NCI-H1105 treated with DMSO at 0.1 percent for 48 hours (cell line): ENCODE measurements around the gene PAX5.
A peak's percentile ranks its signal among the peaks of the same experiment; 100 is the strongest.

Experiments
- DNase-seq: peaks from one replicate; lab custom pipeline; 2025; lab: John Stamatoyannopoulos, UW

Gene PAX5

DNA sequence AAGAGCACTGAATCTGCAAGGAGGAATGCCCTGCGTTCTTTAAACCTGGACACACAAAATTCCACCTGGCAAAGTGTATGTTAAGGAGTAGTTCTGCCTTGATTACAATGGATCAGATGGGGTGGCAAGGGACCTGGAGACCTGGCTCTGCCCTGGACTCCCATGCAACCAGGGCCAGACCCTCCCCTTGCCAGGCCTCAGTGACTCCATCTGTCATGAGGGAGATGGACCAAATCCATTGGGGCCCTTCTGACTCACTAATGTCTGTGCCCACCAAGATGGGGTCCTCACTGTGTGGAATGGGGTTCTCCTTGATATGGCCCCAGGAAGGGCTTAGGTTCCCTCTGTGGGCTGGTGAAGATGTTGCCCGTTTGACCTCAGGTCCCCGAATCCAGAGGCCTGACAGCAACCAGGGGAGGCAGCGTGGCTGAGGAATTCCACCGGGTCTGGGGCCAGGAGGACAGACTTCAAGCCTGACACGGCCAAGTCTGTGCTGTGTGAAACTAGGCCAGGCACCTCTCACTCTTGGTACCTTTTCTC lies 100.3 kb downstream of the PAX5 start:
- DNase-seq, result no peak

DNA sequence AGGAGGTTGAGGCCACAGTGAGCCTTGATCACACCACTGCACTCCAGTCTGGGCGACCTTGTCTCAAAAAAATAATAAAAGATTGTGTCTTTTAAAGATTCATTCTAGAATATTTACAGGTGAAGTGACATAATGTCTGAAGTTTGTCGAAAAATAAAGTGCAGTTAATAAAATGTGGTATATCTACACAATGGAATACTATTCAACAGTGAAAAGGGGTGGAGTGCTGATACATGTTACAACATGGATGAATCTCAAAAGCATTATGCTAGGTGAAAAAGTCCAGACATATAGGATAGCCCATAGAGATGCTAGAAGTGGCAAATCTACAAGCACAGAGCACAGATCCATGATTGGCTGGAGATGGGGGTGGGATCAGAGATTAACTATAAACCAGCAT lies 101.9 kb downstream of the PAX5 start:
- DNase-seq, result no peak

DNA sequence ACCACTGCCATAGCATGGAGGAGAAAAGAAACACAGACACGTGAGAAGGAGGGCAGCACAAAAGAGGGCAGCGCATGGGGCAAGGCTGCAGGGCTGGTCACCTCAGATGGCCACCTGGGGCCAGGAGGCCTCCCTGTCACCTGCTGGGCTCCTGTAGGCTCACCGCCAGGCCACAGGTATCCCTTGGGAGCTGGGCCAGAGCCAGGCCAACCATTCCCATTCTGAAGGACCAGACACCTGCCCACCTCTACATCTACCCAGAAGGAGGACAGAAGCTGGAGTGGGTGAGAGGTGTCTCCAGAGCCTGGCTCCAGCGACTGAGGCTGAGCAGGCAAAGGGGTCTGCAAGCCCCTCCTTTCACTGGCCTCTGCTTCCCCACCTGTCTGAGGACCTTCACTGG lies 103.1 kb downstream of the PAX5 start:
- DNase-seq, result no peak

DNA sequence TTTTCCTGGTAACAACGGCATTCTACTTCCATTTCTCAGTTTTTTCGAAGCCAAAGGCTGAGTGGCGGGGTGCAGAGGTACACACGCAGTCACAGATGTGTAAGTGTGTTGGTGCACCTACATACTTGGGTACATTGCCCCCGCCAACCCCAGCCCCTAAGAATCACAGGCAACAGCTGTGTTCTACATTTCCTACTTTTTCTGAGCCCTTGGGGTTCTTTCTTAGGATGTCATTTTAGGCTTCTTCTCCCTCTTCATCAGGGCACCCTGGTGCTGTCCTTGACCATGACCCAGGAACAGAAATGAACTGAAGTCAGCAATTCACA lies 104.8 kb downstream of the PAX5 start:
- no peak for DNase-seq

DNA sequence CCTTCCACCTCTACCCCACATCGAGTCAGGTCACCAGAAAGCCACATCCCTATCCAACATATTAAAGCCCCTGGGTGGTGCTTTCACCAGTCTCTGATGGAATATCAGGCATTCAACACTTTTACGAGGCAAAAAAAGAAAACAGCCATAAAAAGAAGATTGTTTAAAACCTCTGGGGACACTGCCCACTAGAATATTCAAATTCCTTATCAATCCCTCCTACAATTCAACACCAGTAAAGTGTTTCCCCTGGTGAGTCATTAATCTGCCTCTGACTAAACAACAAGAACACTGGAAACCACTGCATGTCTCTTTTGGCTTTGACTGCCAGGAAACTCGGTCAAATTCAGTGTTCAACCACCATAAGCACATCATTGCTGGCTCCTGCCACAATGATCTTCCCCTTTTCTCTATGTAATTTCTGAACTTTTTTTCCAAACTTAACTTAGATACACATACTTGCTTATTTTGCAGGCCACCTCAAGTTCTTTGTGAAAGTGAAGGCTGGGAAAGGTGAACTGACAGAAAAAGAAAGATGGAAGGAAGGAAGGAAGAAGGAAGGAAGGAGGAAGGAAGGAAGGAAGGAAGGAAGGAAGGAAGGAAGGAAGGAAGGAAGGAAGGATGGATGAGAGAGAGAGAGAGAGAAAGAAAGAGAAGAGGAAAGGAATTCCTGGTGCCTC lies 105.3 kb downstream of the PAX5 start:
- DNase-seq, result no peak

DNA sequence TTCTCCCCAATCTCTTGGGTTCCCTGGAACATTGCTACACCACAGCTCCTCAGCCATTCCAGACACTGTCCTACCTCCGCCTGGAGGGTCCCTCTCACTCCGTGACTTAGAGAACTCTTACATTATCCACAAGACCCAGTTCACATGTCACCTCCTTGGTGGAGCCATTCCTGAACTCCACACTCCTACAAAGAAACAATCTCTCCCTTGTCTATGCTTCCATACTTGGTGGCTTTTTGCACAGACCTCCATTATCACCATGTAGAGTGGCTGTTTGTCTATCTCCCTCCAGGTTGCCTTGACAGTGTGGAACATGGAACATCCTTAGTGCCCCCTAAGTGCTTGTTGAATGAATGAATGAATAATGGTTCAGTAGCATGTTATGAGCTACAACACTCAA lies 105.9 kb downstream of the PAX5 start:
- DNase-seq, result no peak

DNA sequence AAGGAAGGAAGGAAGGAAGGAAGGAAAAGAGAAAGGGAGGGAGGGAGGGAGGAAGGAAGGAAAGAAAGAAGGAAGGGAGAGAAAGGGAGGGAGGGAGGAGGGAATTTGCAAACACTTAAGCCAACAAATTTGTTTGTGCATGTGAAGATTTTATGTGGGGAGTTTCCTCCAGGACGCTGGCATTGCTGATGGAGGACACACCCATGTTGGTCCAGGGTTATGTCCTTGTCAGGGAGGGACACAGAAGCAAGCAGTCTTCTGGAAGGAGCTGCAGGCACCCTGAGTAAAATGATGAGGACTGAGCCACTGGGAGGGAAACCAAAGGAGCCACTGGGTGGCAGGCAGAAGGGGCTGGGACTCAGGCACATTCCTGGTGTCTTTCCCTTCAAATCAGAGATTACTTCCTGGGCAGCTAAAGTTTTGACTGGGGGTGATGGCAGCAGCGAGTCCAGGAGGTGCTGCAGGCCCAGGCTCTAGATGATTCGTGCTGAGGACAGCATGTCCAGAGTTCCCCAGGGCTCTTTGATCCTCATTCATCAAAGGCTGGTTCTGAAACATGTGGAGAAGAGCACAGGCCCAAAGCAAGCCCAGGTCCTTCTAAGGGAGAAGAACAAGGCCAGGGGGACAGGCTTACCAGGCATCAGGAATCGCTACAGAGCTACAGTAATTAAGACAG lies 109.2 kb downstream of the PAX5 start:
- no peak for DNase-seq

DNA sequence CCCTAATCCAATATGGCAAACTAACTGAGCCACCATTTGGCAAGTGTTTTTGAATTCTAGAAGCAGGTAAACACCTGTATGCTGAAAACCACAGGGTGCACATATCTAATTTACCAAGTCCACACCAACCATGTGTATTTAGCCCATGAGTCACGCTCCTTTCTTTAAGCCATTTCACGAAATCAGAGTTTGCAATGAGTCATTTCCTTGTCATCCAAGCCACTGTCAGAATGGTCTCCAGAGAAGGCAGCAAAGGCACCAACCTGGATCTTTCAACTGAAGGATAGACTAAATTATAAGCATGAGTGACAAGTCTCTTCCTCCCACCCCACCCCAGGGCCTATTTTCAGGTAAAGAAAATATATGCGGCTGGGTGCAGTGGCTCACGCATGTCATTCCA lies 110.0 kb downstream of the PAX5 start:
- DNase-seq, result no peak

DNA sequence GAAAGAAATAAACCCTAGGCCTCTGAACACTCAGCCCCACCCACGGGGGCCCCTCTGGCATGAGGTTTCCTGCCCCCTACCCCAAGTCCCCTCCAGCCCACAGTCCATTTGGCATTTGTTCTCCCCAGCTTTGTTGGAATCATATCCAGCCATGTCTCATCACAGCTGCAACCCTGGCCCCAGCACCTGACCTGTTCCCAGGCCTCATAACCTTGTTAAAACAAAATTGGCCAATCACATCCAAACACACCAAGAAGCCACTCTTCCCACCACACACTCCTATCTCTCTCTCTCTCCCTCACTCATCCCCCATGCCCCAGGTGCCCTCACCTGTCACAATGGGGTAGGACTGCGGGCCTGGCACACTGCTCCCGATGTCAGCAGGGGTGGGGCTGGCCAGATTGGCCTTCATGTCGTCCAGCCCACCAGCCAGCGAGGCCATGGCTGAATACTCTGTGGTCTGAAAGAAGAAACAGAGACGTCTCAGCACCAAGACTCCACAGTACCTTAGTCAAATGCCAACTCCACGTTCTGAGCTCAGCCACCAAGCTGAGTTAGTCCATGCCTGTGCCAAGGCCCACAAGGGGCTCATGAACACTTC lies 110.9 kb downstream of the PAX5 start:
- no peak for DNase-seq

DNA sequence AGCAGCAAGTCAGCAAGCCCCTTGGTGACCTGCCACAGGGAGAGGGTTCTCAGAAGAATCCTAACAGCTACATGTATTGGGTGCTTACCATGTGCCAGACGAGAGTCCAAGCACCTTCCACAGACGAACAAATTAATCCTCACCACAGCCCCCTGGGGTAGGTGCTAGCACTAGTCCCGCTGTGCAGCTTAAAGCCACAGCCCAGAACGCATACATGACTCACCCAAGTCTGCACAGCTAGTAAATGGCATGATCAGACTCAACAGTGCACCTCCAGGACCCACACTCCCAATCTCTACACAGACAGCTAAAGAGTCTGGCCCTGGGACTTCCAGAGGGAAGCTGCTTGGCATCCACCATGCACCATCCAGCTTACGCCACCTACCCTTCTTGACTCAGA lies 111.5 kb downstream of the PAX5 start:
- DNase-seq, result no peak

DNA sequence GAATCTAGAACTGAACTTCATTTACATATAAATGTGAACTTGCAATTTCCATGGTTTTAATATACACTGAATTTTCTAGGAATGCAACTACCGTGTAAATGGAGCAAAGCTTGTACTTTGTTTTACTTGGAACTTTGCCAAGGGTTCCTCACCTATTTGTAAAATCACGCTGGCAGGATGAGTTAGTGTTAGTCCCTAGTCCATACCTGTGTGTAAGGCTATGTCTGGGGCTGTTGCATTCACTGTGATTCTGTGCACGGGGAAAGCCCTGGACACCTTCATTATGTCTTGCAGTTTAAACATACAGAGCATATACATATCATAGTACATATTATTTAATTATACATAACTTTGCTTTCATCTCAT lies 119.9 kb downstream of the PAX5 start:
- DNase-seq, result peak; percentile 7

DNA sequence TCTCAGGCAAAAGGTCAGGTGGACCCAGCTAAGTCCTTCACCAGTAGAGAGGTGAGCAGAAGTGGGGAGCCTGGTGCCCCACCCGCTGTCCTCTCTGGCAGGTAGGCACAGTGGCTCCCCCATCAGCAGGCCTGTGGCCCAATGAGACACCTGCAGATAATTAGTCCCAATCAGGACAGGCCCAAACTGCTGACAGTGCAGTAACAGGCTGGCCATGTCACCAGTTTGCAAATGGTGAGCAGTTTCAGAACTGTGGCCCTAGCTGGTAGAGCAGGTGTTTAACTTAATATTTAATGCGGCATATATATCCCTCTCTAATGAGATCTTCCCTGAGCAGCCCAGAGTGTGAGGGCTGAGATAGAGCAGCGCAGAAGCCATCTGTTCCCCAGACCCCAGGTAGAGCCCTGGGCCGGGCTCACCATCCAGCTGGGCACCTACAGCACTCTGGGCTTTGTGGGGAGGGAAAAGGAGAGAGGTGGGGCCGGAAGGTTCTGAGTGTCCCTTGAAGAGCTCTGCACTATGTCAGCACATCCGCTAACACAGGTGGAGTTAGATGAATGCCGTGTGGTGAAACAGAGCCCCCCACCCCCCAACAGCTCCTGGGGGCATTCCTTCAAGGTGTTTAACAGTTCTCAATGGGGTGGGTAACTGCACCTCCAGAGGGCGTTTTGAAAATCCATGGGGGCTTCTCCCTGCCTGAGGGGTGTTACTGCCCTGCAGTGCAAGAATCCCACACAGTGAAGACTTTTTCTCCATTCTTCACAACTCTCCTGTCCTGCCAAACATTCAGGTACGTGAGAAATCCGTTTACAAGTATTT lies 120.5 kb downstream of the PAX5 start:
- no peak for DNase-seq

DNA sequence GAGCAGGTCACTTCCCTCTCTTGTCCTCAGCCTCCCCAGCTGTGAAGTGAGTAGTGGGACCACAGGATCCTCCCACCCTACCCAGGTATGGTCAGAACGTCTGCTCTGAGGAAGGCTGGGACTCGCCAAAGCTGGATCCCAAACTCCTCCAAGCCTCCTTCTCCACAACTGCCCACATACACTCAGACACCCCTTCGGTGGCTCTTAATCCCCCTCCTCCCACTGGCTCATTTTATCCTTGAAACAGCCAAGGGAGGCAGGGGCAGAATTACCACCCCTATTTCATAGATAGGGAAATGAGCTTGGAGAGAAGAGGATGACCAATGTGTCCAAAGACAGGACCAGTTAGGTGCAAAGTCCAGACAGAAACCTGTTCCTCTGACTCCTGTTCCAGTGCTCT lies 121.4 kb downstream of the PAX5 start:
- DNase-seq, result no peak

DNA sequence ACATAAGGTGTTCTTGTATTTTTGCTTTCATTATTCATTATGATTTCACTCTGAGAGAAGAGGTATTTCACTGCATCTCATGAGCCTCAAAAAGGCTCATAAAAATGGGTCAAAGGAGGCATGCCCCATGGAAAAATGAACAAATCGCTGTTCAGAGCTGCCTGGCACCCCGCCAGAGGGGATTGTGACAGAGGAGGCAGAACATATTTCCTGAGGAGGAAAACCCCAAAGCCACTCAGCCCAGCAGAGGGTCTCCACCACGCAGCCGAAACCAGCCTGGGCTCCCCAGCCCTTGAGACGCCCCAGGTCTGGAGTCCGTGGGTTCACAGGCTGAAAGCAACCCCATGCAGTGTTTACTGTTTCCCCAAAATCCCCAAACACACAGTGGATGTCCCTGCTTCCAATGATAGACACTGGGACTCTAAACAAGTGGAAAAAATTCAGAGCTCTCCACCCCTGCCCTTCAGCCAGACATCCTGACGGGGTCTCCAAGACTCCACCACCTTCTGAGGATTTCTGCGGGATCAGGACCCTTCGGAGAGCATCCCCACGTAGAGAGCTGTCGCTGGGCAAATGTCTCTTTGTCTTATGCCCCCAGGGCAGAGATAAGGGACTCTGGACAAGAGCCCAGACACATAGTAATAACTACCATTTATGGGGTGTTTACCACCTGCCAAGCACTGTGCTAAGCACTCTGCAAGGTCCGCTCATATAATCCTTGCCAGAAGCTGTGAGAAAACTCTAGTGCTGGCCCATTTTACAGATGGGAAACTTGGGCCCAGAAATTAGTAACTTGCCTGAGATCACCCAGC lies 122.3 kb downstream of the PAX5 start:
- no peak for DNase-seq

DNA sequence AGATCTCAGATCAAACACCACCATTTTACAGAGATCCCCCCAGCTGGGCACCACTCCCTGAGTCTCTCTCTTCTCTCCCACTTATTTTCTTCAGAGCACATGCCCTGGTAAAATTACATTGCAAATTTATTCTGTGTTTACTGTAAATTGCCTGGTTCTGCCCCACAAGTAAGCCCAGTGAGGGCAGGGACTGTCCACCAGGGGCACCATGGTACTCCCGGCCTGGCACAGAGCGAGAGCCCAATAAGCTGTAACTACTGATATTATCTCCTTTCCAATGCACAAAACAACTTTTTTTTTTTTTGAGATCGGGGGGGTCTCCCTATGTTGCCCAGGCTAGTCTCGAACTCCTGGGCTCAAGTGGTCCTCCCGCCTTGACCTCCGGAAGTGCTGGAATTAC lies 123.0 kb downstream of the PAX5 start:
- DNase-seq, result no peak

DNA sequence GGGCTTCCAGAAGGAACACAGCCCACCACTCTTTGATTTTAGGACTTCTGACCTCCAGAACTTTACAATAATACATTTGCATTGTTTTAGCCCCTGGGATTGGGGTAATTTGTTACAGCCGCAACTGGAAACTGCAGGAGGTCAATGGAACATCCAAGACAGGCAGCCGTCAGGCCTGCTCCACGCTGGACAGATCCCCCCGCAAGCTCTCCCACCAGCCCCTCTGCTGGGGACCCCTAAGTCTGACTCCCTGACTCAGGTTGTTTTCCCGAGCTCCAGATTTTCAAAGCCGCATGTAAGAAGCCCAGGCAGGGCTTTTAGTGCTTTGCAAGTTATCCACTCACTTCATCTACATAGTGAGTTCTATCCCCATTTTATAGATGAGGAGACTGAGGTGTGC lies 127.6 kb downstream of the PAX5 start:
- no peak for DNase-seq

DNA sequence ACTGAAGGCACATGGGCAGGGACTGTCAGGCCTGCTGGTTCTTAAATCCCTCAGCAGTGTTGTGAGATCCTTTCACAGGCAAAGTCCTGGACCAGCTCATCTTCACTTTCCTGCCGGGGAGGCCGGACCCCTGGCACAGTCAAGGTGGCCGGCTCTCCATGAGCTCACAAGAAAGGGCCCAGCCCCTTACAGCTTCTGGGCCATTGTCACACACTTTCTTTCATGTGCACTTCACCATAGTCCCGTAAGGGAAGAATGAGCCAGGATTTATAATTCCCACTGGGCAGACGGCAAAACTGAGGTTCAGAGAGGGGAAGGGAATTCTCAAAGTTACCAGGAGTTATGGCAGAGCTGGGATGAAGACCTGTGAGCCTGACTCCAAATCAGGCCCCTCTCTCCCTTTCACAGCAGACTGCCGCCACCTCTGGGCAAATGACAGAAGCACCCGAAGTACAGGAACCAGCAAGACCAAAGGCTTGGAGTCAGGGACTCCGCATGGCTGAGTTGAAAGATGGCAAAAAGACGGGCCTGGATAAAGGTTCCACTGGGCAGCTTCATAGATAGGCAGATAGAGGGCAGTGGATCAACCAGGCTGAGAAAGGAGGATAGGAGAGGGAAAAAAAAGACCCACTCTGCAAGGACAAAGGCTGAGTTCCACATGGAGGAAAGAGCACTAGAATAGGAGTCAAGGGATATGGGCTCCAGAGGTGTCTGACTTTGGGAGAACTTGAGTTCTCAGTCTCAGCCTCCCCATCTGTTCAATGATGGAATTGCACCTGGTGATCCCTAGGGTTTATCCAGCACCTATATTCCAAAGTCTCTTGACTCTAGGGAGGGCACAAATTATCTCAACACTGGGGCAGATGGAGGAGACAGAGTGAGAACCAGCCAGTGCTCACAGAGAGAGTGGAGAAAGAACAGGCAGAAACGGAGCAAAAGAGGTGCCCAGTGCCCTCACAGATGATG lies 128.7 kb downstream of the PAX5 start:
- no peak for DNase-seq

DNA sequence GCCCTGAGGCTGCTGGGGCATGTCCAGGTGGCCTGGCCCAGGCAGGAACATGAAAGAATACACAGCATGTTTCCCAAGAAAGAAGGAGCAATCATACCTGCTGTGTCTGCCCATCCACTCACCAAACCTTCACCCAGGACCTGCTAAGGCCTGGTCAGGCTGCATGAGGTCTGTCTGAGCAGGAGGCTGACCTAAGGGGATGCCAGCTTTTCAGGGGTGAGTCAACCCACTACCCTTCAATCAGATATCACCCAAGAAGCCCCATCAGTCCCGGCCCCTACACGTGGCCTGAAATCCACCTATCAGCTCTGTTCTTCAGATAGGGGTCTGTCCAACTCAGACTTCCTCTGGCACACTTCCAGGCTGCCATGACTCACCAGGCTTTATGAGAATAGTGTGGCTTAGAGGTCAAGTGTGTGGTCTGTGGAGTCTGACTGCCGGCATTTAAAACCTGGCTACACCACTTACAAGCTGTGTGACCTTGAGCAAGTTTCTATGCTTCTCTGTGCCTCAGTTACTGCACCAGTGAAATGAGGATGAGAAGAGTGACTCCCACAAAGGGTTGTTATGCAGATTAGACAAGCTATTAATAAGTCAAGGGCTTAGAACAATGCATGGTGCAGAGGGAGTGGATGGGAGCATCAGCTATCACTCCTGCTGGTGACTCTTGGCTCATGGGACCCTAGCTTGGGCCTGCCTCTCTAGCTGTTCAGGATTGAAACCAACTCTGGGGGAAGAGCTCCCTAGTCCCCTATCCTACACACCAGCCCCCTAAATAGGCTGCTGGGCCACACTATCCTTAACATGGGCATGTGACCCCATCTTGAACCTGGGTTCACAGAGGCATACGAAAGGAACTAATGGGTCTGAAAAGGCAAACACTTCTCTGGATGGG lies 130.3 kb downstream of the PAX5 start:
- no peak for DNase-seq

DNA sequence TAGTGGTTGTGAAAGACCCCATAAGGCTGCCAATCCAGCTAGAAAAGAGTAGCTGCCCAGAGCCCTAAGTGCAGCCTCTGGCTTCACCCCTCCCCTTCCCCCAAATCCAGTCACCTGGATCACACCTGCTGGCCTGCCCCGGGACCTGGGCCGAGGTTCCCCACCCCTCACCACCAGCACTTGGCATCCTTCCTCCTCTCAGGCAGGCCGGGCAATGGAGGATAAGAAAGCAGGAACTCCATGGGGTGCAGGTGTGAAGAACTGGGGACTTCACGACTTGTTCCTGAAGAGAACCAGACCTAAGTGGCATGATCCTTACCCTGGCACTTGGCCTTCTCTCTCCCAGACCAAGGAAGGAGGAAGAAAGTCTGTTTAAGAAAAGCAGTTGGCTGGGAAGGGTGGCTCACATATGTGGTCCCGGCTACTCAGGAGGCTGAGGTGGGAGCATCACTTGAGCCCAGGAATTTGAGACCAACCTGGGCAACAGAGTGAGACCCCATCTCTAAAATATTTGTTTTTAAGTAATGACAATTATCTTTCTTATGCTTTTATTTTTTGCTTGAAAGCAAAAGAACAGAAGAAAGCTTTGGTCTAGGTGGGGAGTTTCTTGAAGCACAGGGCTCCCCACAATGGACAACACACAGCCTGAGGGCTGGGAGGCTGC lies 131.1 kb downstream of the PAX5 start:
- no peak for DNase-seq
